SK-MEL-5 (cell line): ENCODE measurements around the gene FSTL5. TPM values are rescaled to one million over a fixed set of nuclear protein-coding genes. Genes with fewer than 3 reads are reported as not detected.

ENCODE experiments used
- DNase-seq: peaks from one replicate; pipeline ENCODE4 v3.0.0-alpha.2; 2016; ENCODE audit warnings: low read depth, low spot score
- in situ Hi-C: cut with HindIII; loops from 2 replicates; pipeline ENCODE4 v1.10.0; 2016; ENCODE audit warnings: low sequenced_read_pairs, high pct_unique_total_duplicates, low pct_unique_long_range_greater_than_20kb
- total RNA-seq: library from RNA; depleted of rRNA; stranded (reverse); fragments of >200 nt; shearing (Covaris generic); gene quantifications from 2 replicates; pipeline ENCODE4 v1.2.3, GENCODE V29; 2014

The FSTL5 gene
- total RNA-seq, 1 experiment from 2014 or later: 75.9 TPM

DNA sequence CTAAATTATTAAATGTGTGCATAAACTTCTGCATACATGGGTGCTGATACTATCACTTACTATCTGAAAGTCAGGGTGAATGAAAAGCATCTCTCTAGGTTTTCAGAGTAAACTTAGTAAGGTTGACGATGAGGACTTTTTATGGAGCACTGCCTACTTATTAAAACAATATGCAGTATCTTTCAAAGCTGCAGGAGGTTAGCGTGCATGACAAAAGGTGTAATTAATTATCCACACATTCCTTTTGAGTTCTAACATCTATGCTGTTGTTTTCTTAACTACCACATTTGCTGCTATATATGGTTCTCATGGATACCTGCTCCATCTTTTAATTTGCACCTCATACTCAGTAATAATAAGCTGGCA, 256.2 kb downstream of the FSTL5 start:
- no peak for DNase-seq
- in situ Hi-C loops: no loop called here

DNA sequence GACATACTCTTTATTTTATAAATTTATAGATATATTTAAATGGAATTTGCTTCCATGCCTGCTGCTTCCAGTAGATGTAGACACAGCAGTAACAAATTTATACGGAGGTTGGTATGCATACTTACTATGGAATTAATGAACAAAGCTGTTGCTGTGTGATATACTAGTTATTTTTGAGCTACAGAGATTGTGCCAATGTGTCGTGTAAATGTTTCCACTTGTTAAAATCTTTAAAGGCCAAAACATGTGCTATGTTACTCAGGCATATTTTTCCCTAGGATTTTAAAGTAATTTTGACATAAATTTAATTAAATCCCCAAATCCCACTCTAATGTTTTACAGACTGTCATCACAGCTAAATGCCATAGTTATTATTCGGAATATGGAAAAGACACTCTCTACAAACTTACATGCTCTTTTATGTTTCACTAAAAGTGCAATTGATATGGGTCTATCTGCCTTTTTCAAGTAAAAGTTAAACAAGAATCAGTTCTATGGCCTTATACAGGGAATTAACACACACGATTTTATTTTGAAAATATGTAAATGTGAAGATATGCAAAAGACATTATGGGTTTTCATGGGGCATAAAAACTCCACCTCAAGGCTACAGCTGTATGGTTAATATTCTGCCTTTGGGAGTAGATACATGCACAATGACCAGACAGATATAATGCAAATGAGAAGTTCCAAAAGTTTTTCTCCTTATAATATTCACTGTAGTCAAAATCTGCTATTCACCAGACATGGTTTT, 256.8 kb downstream of the FSTL5 start:
- in situ Hi-C loops: no loop called here
- no peak for DNase-seq

DNA sequence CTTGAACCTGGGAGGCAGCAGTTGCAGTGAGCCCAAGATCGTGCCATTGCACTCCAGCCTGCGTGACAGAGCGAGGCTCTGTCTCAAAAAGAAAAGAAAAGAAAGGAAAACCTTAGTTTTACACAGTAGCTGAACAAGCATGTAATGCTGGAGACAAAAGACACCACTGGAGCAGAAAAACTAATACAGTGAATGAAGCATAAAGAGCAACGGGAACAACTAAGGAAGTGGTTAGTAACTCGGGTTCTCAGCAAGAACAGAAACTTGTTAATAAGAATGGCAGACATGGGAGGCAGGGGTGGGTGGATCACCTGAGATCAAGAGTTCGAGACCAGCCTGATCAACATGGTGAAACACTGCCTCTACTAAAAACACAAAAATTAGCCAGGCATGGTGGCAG, 263.7 kb downstream of the FSTL5 start:
- in situ Hi-C loops: no loop called here
- DNase-seq: no peak

DNA sequence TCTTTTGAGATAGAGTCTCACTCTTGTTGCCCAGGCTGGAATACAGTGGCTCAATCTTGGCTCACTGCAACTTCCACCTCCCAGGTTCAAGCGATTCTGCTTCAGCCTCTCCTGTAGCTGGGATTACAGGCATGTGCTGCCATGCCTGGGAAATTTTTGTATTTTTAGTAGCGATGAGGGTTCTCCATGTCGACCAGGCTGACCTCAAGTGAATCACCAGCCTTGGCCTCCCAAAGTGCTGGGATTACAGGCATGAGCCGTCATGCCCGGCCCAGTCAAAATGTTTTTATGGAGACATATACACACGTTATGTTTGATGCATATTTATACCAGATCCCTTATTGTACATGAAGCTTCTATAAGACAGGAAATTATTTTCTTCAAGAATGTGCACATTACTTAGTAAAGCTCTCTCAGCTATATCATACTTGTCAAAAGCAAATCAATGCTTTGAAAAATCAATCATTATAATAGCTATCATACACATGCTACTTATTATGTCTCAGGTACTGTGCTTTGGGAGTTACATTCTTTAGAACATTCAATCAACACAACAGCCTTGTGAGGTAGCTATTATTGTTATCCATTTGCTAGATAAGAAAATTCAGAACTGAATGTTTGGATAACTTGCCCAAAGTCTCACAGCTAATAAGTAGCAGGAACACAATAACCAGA, 269.2 kb downstream of the FSTL5 start:
- DNase-seq: no peak
- in situ Hi-C loops: no loop called here

DNA sequence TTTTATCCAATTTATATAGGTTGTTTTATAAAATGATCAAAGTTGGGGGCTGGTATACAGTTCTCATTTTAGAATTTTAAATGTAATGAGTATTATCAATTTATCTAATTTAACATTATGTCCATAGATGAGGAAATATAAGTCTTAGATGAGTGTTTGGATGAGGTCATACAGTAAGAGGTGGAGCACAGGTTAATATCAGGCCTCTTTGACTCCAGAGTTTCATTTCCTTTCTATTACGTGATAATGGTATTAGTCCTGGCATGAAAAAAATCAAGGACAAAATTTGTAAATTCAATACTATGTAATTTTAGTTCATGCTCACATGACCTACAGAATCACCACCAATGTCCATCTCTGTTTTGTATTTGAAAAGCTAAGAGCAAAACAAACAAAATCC, 269.8 kb downstream of the FSTL5 start:
- no peak for DNase-seq
- in situ Hi-C loops: no loop called here

DNA sequence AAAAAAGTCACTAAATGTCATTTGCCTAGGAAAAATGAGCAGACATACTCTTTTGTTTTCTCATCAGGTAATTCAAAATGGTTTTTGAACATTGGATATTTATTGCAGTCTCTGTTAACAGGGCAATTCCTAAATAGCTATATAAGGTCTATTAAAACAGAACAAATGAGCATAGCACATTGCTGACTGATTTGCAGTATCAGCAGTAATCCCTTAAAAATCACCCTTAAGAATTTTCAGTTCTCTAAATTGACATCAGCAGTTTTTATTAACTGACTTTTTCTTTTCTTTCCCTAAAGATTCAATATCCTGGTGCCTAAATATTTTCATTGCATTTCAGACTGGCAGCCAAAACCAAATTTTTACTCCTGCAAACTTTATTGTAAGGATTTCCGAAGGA, 270.2 kb downstream of the FSTL5 start:
- DNase-seq: no peak
- in situ Hi-C loops: no loop called here

DNA sequence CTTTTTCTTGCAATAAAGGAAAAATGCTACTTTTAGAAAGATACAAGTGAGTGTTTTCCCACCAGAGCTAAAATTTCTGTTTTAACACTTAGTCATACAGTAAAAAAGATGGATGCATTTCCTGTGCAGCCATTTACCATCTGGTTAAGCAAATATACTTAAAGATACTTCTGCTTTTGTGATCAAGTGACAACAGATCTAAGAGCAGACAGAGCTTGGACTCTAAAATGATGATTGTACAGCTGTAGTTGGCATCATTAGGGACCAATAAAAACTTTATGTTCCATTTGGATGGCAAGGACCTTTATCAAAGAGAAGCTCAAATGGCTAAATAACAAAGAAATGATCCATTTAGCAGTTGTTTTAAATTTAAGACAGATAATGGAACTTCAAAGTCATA, 270.8 kb downstream of the FSTL5 start:
- DNase-seq: no peak
- in situ Hi-C loops: no loop called here

DNA sequence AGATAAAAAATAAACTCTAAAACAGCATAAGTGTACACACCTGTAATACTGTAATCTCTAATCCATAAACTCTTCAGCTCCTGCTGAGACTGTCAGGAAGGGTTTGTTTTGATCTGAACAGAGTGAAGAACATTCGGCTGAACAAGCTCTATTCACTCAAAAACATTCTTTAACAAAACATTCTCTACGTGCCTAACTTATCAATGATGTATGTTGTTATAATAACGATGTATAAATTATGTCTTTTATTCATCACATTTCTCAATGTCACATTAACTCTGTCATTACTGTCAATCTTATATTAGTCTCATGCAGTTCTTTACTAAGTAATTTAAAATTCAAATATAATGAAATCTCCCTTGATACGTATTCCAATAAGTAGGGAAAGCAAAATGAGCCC, 280.6 kb downstream of the FSTL5 start:
- in situ Hi-C loops: no loop called here
- no peak for DNase-seq

DNA sequence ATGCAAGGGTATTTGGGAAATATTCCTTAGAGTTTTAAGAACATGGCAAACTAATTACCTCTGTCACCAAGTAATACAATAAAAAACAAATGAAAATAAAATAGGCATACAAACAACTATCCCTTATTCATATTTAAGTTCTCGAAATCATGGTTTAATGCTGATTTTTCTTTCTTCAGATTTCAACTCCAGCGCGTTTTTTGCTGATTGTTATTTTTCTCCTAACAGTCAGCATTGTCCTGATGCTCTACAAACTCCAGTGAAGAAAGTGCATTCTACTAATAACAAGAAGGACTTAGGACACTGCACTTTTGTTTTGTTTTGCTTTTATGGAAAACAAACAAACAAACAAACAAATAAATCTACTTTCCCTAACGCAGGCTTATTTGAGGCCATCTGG, 282.4 kb downstream of the FSTL5 start:
- DNase-seq: no peak
- in situ Hi-C loops: no loop called here

DNA sequence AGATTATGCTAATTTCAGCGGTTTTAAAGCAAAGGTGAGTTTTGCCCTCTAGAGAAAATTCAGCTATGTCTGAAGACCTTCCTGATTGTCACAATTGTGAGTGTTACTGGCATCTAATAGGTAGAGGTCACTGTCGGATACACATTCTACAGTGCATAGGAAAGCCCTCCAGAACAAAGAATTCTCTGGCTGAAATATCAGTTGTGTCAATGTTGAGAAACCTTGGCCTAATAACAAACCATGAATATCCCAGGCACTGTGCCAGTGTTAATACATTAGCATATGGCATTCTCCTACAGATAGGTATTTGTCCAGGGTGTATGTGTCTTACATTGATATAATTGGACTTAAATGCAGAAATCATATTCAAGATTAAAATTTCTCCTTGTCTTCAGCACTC, 294.3 kb downstream of the FSTL5 start:
- in situ Hi-C loops: no loop called here
- no peak for DNase-seq

DNA sequence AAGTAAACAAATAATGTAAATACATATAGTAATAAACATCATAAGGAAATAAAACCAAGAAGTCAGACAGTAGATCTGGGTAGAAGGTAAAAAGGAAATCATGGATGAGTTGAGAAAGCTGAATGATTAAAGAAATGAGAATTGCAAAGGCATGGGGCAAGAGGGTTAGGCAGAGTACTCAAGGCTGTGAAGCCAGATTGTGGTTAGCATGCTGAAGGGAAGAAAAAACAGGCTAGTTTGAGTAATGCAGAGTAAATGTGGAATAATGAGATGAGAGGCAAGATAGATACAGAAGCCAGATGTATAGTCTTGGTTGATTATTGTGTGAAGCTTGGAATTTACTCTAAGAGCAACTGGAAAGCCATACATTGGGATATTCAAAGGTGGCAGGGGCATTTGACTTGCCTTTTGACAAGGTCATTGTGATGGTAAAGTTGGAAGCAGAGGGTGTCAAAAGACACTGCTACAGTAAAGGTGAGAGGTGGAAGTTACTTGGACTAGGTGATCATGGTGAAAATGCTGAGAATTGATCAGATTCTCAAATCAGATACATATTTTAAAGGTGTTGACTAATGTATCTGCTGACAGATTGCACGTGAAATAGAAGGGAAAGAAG, 307.0 kb downstream of the FSTL5 start:
- no peak for DNase-seq
- in situ Hi-C loops: no loop called here

DNA sequence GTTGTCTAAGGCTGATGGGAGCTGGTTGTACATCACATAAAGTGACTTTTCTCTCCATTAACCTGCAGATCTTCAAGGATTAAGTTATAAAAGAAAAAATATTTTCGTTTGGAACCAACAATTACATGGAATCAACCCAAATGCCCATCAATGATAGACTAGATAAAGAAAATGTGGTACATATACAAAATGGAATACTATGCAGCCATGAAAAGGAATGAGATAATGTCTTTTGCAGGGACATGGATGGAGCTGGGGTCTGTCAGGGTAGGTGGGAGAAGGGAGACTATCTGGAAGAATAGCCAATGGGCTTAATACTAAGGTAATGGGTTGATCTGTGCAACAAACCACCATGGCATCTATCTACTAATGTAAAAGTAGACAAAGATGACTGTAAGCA, 313.2 kb downstream of the FSTL5 start:
- in situ Hi-C loops: no loop called here
- DNase-seq: no peak

DNA sequence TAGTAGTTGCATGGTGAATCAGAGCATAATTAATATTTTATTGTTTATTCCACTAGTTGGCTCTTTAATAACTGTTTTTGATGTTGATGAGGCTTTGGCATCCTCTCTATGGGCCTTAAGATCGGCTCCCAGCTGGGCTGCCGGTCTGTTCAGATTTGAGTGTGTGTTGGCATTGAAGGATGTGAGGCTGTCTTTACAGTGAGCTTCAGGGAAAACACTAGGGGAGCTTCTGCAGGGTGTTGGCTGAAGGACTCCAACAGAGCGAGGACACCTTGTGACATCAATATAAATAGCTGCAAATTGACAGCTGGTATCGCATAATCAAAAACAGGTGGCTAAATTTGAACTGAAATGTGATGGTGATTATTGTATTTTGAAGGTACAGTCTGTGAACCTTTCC, 322.0 kb downstream of the FSTL5 start:
- in situ Hi-C loops: no loop called here
- peak; percentile 22 for DNase-seq

DNA sequence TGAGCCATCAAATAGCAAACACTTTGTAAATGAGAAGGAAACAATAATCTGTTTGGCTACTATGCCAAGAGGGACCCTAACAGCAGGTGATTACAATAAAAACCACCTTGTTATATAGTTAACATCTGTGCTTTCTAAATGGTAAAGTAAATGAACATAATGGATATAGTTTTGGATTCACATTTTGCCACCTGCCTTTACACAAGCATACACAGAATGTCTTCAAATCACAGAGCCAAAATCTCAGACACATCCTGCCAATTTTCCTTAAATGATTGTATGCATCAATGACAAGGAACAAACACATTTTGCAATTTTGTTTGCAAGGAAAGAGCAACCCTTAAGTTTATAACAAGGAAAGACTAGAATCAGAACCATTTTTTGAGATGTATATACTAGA, 334.2 kb downstream of the FSTL5 start:
- no peak for DNase-seq
- in situ Hi-C loops: no loop called here

DNA sequence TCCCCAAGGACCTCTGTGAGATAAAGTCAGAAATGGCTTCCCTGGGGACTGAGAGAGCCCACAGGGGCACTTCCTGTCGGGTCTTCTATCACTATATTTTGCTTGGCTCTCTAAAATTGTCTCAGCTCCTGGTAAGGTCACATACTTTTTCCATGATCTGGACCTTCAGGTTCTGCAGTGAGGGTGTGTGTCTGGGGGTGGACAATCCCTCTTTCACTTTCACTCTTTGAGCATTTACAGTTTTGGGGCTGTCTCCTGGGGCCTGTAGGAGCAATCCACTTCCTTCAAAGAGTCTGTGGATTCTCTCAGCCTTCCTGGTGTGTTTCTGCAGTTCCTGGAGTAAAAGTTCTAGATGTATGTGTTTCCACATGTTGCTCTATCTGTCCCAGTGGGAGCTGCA, 335.7 kb downstream of the FSTL5 start:
- DNase-seq: no peak
- in situ Hi-C loops: no loop called here

DNA sequence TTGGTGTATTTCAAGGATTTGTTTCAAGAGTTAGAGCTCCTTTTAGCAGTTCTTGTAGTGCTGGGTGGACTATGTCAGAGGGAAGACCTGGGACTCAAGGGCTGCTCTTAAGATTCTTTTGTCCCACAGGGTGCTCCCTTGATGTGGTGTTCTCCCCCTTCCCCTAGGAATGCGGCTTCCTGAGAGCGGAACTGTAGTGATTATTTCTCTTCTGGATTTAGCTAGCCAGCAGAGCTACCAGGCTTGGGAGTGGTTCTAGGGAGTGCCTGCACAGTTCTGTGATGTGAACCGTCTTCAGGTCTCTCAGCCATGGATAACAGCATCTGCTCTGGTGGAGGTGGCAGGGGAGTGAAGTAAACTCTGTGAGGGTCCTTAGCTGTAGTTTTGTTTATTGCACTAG, 336.8 kb downstream of the FSTL5 start:
- in situ Hi-C loops: no loop called here
- no peak for DNase-seq

DNA sequence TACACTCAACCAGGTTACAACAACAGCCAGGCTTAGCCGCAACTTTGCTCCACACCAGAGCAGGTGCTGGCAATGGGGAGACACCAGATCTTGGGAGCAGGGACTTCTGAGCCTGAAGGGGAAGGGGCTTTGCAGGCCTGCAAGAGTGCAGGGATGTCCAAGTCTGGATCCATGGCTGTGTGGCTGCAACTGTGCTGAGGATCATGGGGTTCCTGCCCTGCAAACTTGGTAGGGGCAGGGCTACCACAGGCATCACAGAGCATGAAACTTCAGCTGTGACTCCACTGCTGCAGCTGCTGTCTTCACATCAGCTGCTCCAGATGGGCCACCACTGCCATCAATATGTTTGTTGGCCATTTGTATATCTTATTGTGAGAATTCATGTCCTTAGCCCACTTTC, 340.4 kb downstream of the FSTL5 start:
- no peak for DNase-seq
- in situ Hi-C loops: no loop called here

DNA sequence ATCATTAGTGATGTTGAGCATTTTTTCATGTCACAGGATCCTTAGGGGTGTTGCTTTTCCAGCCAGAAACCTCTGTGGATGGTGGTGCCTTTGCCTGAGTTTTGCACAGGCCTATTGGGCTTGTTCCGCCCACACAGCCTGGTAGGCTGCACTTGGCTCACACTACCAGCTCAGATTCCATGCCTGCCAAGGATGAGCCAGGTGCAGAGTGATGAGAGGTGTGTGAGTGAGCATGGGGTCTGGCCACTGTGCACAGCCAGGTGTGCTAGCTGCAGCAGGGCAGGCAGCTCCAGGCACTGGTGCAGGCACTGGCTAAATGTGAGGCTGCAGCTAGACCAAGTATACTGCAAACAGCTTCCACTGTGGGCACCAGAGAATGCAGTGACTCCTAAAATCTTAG, 341.6 kb downstream of the FSTL5 start:
- in situ Hi-C loops: no loop called here
- DNase-seq: no peak

DNA sequence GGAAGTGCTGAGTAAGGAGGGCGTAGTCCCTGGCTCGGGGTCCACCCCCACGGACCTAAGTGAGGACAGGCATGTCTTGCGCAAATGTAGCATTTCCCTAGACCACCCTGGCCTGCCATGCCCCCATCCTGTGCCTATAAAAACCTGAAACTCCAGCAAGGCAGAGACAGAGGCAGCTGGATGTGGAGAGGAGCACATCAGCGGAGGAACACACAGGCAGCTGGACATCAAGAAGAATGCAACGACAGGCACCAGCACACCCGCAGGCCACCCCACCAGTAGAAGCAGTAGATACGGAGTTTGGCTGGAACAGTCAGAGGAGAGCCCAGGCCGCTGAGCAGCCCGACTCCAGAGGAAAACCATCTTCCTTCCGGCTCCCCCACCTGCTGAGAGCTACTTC, 345.9 kb downstream of the FSTL5 start:
- in situ Hi-C loops: no loop called here
- no peak for DNase-seq
